HepG2 (cell line): Measurements from ENCODE around the gene MECR. TPM values are rescaled to one million over a fixed set of nuclear protein-coding genes. Genes with fewer than 3 reads are reported as not detected.

ENCODE experiments used
- AHR ChIP-seq: IDR thresholded peaks from 2 replicates; pipeline ENCODE4 v1.6.1; 2018; ENCODE audit warnings: missing genetic modification reagents, missing compliant biosample characterization
- ATF6 ChIP-seq: sonication (generic); formaldehyde crosslinking; conservative IDR thresholded peaks from 2 replicates; pipeline ENCODE4 v1.4.0; 2020; ENCODE audit warnings: missing genetic modification reagents
- CEBPB ChIP-seq: IDR thresholded peaks from 2 replicates; pipeline ENCODE4 v1.6.1; 2011; ENCODE audit warnings: low read depth, low read length, improper control_type of control experiment, borderline replicate concordance
- ETV5 ChIP-seq: IDR thresholded peaks from 2 replicates; pipeline ENCODE4 v1.6.1; 2018; ENCODE audit warnings: missing biosample characterization, missing genetic modification reagents, inconsistent platforms, borderline replicate concordance
- GABPB1 ChIP-seq: IDR thresholded peaks from 2 replicates; pipeline ENCODE4 v1.6.1; 2016; ENCODE audit warnings: mild to moderate bottlenecking, missing genetic modification reagents, moderate library complexity, missing compliant biosample characterization
- KDM5B ChIP-seq: sonication (generic); formaldehyde crosslinking; IDR thresholded peaks from 2 replicates; pipeline ENCODE4 v1.4.0; 2020; ENCODE audit warnings: missing genetic modification reagents, mild to moderate bottlenecking, borderline replicate concordance
- KLF9 ChIP-seq: IDR thresholded peaks from 2 replicates; pipeline ENCODE4 v1.6.1; 2016; ENCODE audit warnings: low read depth
- KMT2A ChIP-seq: sonication (generic); formaldehyde crosslinking; IDR thresholded peaks from 2 replicates; pipeline ENCODE4 v1.4.0; 2020; ENCODE audit warnings: missing genetic modification reagents
- MNT ChIP-seq: fragments of 450-650 bp; IDR thresholded peaks from 2 replicates; pipeline ENCODE4 v1.6.1; 2016
- MYPOP ChIP-seq: sonication (generic); formaldehyde crosslinking; IDR thresholded peaks from 2 replicates; pipeline ENCODE4 v1.8.1; 2023; ENCODE audit warnings: mild to moderate bottlenecking, moderate library complexity, missing genetic modification reagents
- NFE2L2 ChIP-seq: fragments of 150-350 bp; IDR thresholded peaks from 2 replicates; pipeline ENCODE4 v1.6.1; 2014; ENCODE audit warnings: low read length
- NPAS2 ChIP-seq: sonication (generic); formaldehyde crosslinking; IDR thresholded peaks from 2 replicates; pipeline ENCODE4 v1.8.0; 2022; ENCODE audit warnings: mild to moderate bottlenecking, missing genetic modification reagents, borderline replicate concordance
- PAF1 ChIP-seq: IDR thresholded peaks from 2 replicates; pipeline ENCODE4 v1.6.1; 2016; ENCODE audit warnings: missing genetic modification reagents, missing compliant biosample characterization
- RCOR2 ChIP-seq: IDR thresholded peaks from 2 replicates; pipeline ENCODE4 v1.6.1; 2016; ENCODE audit warnings: missing biosample characterization, missing genetic modification reagents
- TMF1 ChIP-seq: sonication (generic); formaldehyde crosslinking; IDR thresholded peaks from 2 replicates; pipeline ENCODE4 v1.8.1; 2022; ENCODE audit warnings: low read depth, missing genetic modification reagents
- UBTF ChIP-seq: sonication (generic); formaldehyde crosslinking; IDR thresholded peaks from 2 replicates; pipeline ENCODE4 v1.4.0; 2020; ENCODE audit warnings: mild to moderate bottlenecking, missing genetic modification reagents
- YEATS4 ChIP-seq: sonication (generic); formaldehyde crosslinking; IDR thresholded peaks from 2 replicates; pipeline ENCODE4 v1.4.0; 2020; ENCODE audit warnings: missing genetic modification reagents, borderline replicate concordance
- ZNF180 ChIP-seq: sonication (generic); formaldehyde crosslinking; IDR thresholded peaks from 2 replicates; pipeline ENCODE4 v1.4.0; 2020; ENCODE audit warnings: low read depth, missing genetic modification reagents, borderline replicate concordance
- ZNF225 ChIP-seq: sonication (generic); formaldehyde crosslinking; IDR thresholded peaks from 2 replicates; pipeline ENCODE4 v1.4.0; 2020; ENCODE audit warnings: mild to moderate bottlenecking, missing genetic modification reagents
- ZNF292 ChIP-seq: sonication (generic); formaldehyde crosslinking; IDR thresholded peaks from 2 replicates; pipeline ENCODE4 v1.8.1; 2022; ENCODE audit warnings: mild to moderate bottlenecking, low read depth, missing genetic modification reagents, borderline replicate concordance
- ZNF430 ChIP-seq: sonication (generic); formaldehyde crosslinking; IDR thresholded peaks from 2 replicates; pipeline ENCODE4 v1.9.0; 2021; ENCODE audit warnings: mild to moderate bottlenecking, missing genetic modification reagents
- ZNF496 ChIP-seq: sonication (generic); formaldehyde crosslinking; IDR thresholded peaks from 2 replicates; pipeline ENCODE4 v1.8.1; 2023; ENCODE audit warnings: mild to moderate bottlenecking, moderate library complexity, missing genetic modification reagents; ENCODE audit not compliant: insufficient replicate concordance
- ZNF878 ChIP-seq: sonication (generic); formaldehyde crosslinking; IDR thresholded peaks from 2 replicates; pipeline ENCODE4 v1.8.1; 2023; ENCODE audit warnings: mild to moderate bottlenecking, missing genetic modification reagents, moderate library complexity
- polyA plus RNA-seq, 8 experiments: library from polyadenylated mRNA; depleted of rRNA in 3 of 8; stranded (reverse) in 7 of 8; unstranded in 1 of 8; fragments of >200 nt; fragmentation: Illumina TruSeq in 4 of 8; extraction: Trizol in 4 of 8; gene quantifications; 2 replicates each; pipeline versions ENCODE4 v1.2.1 to v1.2.3, GENCODE V29; 2011 to 2016; ENCODE audit warnings: low read depth in 4 of 8, missing spikeins in 1 of 8, mixed read lengths in 1 of 8; ENCODE audit not compliant: insufficient read depth in 1 of 8
- total RNA-seq, 5 experiments: library from RNA; depleted of rRNA; stranded (reverse); fragments of >200 nt; fragmentation: Illumina TruSeq; extraction: Trizol; gene quantifications; 2 replicates each; pipeline ENCODE4 v1.2.3, GENCODE V29; 2016; ENCODE audit warnings: low read depth in 1 of 5

Gene MECR
- total and polyA plus RNA-seq, 2 of the 13 experiments (the other 11 are each of a cell fraction or from before 2014, with no cell fraction given), result 18.8 to 24.9 TPM

- TF ChIP-seq CEBPB (no peak), ZNF225 (0 out of 2 replicates have a peak, but pooled peaks have one; percentile 28), MNT (peak; percentile 41), NFE2L2 (no peak), ZNF180 (CRISPR knock-in tag) (no peak), PAF1 (CRISPR knock-in tag) (no peak), NPAS2 (CRISPR knock-in tag) (no peak), KMT2A (CRISPR knock-in tag) (peak; percentile 79; the same call in 1 of the 2 replicates), YEATS4 (CRISPR knock-in tag) (peak; percentile 58; the same call in 1 of the 2 replicates), ZNF430 (CRISPR knock-in tag) (no peak), GABPB1 (CRISPR knock-in tag) (peak; percentile 85), ZNF878 (CRISPR knock-in tag) (peak; percentile 59; the same call in 1 of the 2 replicates), KLF9 (CRISPR knock-in tag) (0 out of 2 replicates have a peak, but pooled peaks have one; percentile 43), KDM5B (peak; percentile 53; the same call in 1 of the 2 replicates), TMF1 (CRISPR knock-in tag) (no peak), AHR (0 out of 2 replicates have a peak, but pooled peaks have one; percentile 68), ETV5 (CRISPR knock-in tag) (no peak; the same call in 1 of the 2 replicates), UBTF (CRISPR knock-in tag) (peak; percentile 43; the same call in 1 of the 2 replicates), MYPOP (no peak), ZNF292 (peak; percentile 65; the same call in 1 of the 2 replicates), ZNF496 (CRISPR knock-in tag) (no peak), RCOR2 (CRISPR knock-in tag) (0 out of 2 replicates have a peak, but pooled peaks have one; percentile 49), ATF6 (CRISPR knock-in tag) (no peak)
Observed at GRCh38 chr1:29230553-29231378, at the start of gene MECR (continued).
